Activated gamma-delta T cell treated with Interleukin-2 at 50 U/mL for 16 hours (primary cell): ENCODE data around the gene ANTXR2.
"Not testable (repeated sequence)": the region's sequence is repeated elsewhere in the genome, so short reads cannot be mapped to it uniquely, and the experiment has no call there.

Source experiments
- DNase-seq: peaks from one replicate; pipeline ENCODE4 v3.0.0-alpha.2; 2020

The ANTXR2 gene

GRCh38 chr4:79904331-79904730 is 168.7 kb downstream of the ANTXR2 start:
- no peak for DNase-seq

- no peak for DNase-seq
These were observed 172.8 kb downstream of the ANTXR2 start for GRCh38 chr4:79900182-79900581.

GRCh38 chr4:79899481-79899880 is 173.5 kb downstream of the ANTXR2 start:
- DNase-seq, result no peak

GRCh38 chr4:79898055-79898454 is 175.0 kb downstream of the ANTXR2 start:
- DNase-seq, result no peak

- no peak for DNase-seq
These were observed 175.9 kb downstream of the ANTXR2 start for GRCh38 chr4:79897174-79897573.

- no peak for DNase-seq
These were observed 179.6 kb downstream of the ANTXR2 start for GRCh38 chr4:79893456-79893855.

- DNase-seq, result not testable (repeated sequence)
These were observed 184.0 kb downstream of the ANTXR2 start for GRCh38 chr4:79889026-79889425.

- DNase-seq, result no peak
These were observed 186.5 kb downstream of the ANTXR2 start for GRCh38 chr4:79886557-79886956.

- DNase-seq, result no peak
These were observed 187.0 kb downstream of the ANTXR2 start for GRCh38 chr4:79886021-79886420.

- DNase-seq, result no peak
These were observed 189.7 kb downstream of the ANTXR2 start for GRCh38 chr4:79883290-79883689.

- no peak for DNase-seq
These were observed 190.2 kb downstream of the ANTXR2 start for GRCh38 chr4:79882806-79883205.

- no peak for DNase-seq
These were observed 191.6 kb downstream of the ANTXR2 start for GRCh38 chr4:79881407-79881806.

- no peak for DNase-seq
These were observed 195.5 kb downstream of the ANTXR2 start for GRCh38 chr4:79877511-79877910.

GRCh38 chr4:79875344-79875899 is 197.6 kb downstream of the ANTXR2 start:
- DNase-seq, result no peak

- no peak for DNase-seq
These were observed 198.8 kb downstream of the ANTXR2 start for GRCh38 chr4:79874197-79874596.

- no peak for DNase-seq
These were observed 200.3 kb downstream of the ANTXR2 start for GRCh38 chr4:79872738-79873137.

GRCh38 chr4:79871961-79872360 is 201.1 kb downstream of the ANTXR2 start:
- DNase-seq, result no peak

- no peak for DNase-seq
These were observed 203.3 kb downstream of the ANTXR2 start for GRCh38 chr4:79869597-79870237.

GRCh38 chr4:79865201-79865597 is 207.8 kb downstream of the ANTXR2 start:
- DNase-seq, result no peak

GRCh38 chr4:79864500-79865200 is 208.4 kb downstream of the ANTXR2 start:
- DNase-seq, result no peak

GRCh38 chr4:79863333-79863732 is 209.7 kb downstream of the ANTXR2 start:
- DNase-seq, result no peak

GRCh38 chr4:79862821-79863220 is 210.2 kb downstream of the ANTXR2 start:
- no peak for DNase-seq

- no peak for DNase-seq
These were observed 215.2 kb downstream of the ANTXR2 start for GRCh38 chr4:79857811-79858210.

GRCh38 chr4:79856196-79856595 is 216.8 kb downstream of the ANTXR2 start:
- DNase-seq, result no peak
